ENCODE measurements around the gene KIRREL3. TPM values are rescaled to one million over a fixed set of nuclear protein-coding genes. Genes with fewer than 3 reads are reported as not detected.

The KIRREL3 gene
- polyA plus RNA-seq, 1 experiment: 2.3 TPM

GRCh38 chr11:126748793-126749192 lies 251.8 kb downstream of the KIRREL3 start:
- POLR2A ChIA-PET: no interaction called here
- Histone ChIP-seq H3K4me3 (ENCODE audit: low read depth, low read length) (no peak overlapping the region), H3K9me3 (ENCODE audit: control insufficient read depth, insufficient read depth, low read length) (no peaks in the 10 kb centered on the region), H3K27me3 (ENCODE audit: control insufficient read depth, insufficient read depth, low read length) (no peaks in the 10 kb centered on the region), H3K27ac (ENCODE audit: low read depth, low read length) (no peak overlapping the region)
- TF ChIP-seq, protein P1, sequence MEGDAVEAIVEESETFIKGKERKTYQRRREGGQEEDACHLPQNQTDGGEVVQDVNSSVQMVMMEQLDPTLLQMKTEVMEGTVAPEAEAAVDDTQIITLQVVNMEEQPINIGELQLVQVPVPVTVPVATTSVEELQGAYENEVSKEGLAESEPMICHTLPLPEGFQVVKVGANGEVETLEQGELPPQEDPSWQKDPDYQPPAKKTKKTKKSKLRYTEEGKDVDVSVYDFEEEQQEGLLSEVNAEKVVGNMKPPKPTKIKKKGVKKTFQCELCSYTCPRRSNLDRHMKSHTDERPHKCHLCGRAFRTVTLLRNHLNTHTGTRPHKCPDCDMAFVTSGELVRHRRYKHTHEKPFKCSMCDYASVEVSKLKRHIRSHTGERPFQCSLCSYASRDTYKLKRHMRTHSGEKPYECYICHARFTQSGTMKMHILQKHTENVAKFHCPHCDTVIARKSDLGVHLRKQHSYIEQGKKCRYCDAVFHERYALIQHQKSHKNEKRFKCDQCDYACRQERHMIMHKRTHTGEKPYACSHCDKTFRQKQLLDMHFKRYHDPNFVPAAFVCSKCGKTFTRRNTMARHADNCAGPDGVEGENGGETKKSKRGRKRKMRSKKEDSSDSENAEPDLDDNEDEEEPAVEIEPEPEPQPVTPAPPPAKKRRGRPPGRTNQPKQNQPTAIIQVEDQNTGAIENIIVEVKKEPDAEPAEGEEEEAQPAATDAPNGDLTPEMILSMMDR (IDR thresholded peaks at IDR 0.05; ENCODE audit: low read depth, low read length): no peak
- CTCF ChIA-PET: interaction anchor here (1.7 kb wide), 1 partner anchor 268 kb away, joined by 3 read pairs; no protein-coding TSS in a partner anchor
- DNase-seq (ENCODE audit: low read depth, low spot score): no peak

- CTCF ChIA-PET: interaction anchor here (1.7 kb wide), 1 partner anchor 267 kb away, joined by 3 read pairs; no protein-coding TSS in a partner anchor
Observed at GRCh38 chr11:126748100-126748791, 252.3 kb downstream of the KIRREL3 start.

GRCh38 chr11:126747315-126747714 lies 253.3 kb downstream of the KIRREL3 start:
- no peaks in the 10 kb centered on the region for H3K9me3 ChIP-seq (ENCODE audit: control insufficient read depth, insufficient read depth, low read length)
- POLR2A ChIA-PET: no interaction called here
- no peaks in the 10 kb centered on the region for H3K27me3 ChIP-seq (ENCODE audit: control insufficient read depth, insufficient read depth, low read length)
- TF ChIP-seq, protein P1 (IDR thresholded peaks at IDR 0.05; ENCODE audit: low read depth, low read length): no peak
- H3K27ac ChIP-seq (ENCODE audit: low read depth, low read length): no peak overlapping the region
- no peak for DNase-seq (ENCODE audit: low read depth, low spot score)
- CTCF ChIA-PET: no interaction called here
- no peak overlapping the region for H3K4me3 ChIP-seq (ENCODE audit: low read depth, low read length)

More at GRCh38 chr11:126748100-126748791, 252.3 kb downstream of the KIRREL3 start:
- POLR2A ChIA-PET: no interaction called here
- Histone ChIP-seq H3K27ac (ENCODE audit: low read depth, low read length) (no peak overlapping the region), H3K9me3 (ENCODE audit: control insufficient read depth, insufficient read depth, low read length) (no peaks in the 10 kb centered on the region), H3K4me3 (ENCODE audit: low read depth, low read length) (no peak overlapping the region), H3K27me3 (ENCODE audit: control insufficient read depth, insufficient read depth, low read length) (no peaks in the 10 kb centered on the region)
- TF ChIP-seq, protein P1 (IDR thresholded peaks at IDR 0.05; ENCODE audit: low read depth, low read length): no peak
- DNase-seq (ENCODE audit: low read depth, low spot score): no peak

GRCh38 chr11:126746443-126746842 lies 254.1 kb downstream of the KIRREL3 start:
- ChIA-PET POLR2A (no interaction called here), CTCF (interaction anchor here (1.4 to 2.5 kb wide), 2 partner anchors 30 to 245 kb away, joined by 3 to 10 read pairs; no protein-coding TSS in a partner anchor)
- Histone ChIP-seq H3K9me3 (ENCODE audit: control insufficient read depth, insufficient read depth, low read length) (no peaks in the 10 kb centered on the region), H3K27me3 (ENCODE audit: control insufficient read depth, insufficient read depth, low read length) (no peaks in the 10 kb centered on the region), H3K4me3 (ENCODE audit: low read depth, low read length) (no peak overlapping the region), H3K27ac (ENCODE audit: low read depth, low read length) (peak overlapping the region; percentile 11)
- DNase-seq (ENCODE audit: low read depth, low spot score): no peak
- TF ChIP-seq, protein P1 (IDR thresholded peaks at IDR 0.05; ENCODE audit: low read depth, low read length): no peak

DNA sequence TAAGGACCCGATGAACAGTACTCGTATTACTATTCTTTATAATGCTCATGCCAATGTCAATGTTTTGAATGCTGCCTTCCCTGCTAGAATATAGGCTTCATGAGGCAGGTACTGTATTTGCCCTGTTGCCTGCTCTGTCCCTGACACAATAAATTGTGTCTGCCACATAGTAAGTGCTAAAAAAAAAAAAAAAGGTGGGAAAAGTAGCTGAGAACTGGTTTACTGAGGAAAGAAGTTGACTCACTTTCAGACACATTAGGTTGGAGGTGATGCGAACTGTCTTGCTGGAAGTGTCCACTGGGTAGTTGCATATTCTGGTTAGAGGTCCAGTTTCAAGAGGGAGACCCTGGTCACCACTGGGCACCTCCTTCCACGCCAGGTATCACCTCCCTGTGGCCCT lies 255.9 kb downstream of the KIRREL3 start:
- Histone ChIP-seq H3K4me3 (ENCODE audit: low read depth, low read length) (no peak overlapping the region), H3K9me3 (ENCODE audit: control insufficient read depth, insufficient read depth, low read length) (no peaks in the 10 kb centered on the region), H3K27me3 (ENCODE audit: control insufficient read depth, insufficient read depth, low read length) (no peaks in the 10 kb centered on the region), H3K27ac (ENCODE audit: low read depth, low read length) (no peak overlapping the region)
- TF ChIP-seq, protein P1 (IDR thresholded peaks at IDR 0.05; ENCODE audit: low read depth, low read length): no peak
- POLR2A ChIA-PET: no interaction called here
- DNase-seq (ENCODE audit: low read depth, low spot score): no peak
- CTCF ChIA-PET: interaction anchor here (1.9 to 2.5 kb wide), 2 partner anchors 28 to 245 kb away, joined by 6 to 10 read pairs; no protein-coding TSS in a partner anchor
